ENCODE results near the gene XPOT. TPM values are rescaled to one million over a fixed set of nuclear protein-coding genes. Genes with fewer than 3 reads are reported as not detected.

XPOT gene
- total and polyA plus RNA-seq, 2 experiments from 2014 or later: 42.7 to 66.1 TPM

- no peaks in the 10 kb centered on the region for H3K9me3 ChIP-seq (ENCODE audit: low read depth)
- no peak overlapping the region for H3K27ac ChIP-seq
- peaks cover 45% of the 10 kb centered on the region for H3K79me2 ChIP-seq
- H3K36me3 ChIP-seq (replicated peaks; ENCODE audit: insufficient read depth, low read depth): peaks cover 4% of the 10 kb centered on the region
- H3K4me2 ChIP-seq: no peak overlapping the region
- H4K20me1 ChIP-seq (ENCODE audit: insufficient read depth, poor library complexity, severe bottlenecking): peaks cover 13% of the 10 kb centered on the region
- H3K9me2 ChIP-seq (replicated peaks; ENCODE audit: insufficient read depth): no peaks in the 10 kb centered on the region
- H3K4me3 ChIP-seq: no peak overlapping the region
- DNase-seq (ENCODE audit: low spot score): no peak
- no peak for TF ChIP-seq CTCF (IDR thresholded peaks at IDR 0.05; ENCODE audit: poor library complexity)
- no peak for TF ChIP-seq EZH2phosphoT487 (IDR thresholded peaks at IDR 0.05; ENCODE audit: low read depth, severe bottlenecking, unreplicated experiment)
- TF ChIP-seq EZH2 (IDR thresholded peaks at IDR 0.05; ENCODE audit: borderline replicate concordance): no peak
- H3K27me3 ChIP-seq: no peaks in the 10 kb centered on the region
- no peak overlapping the region for H2AFZ ChIP-seq
- no peaks in the 10 kb centered on the region for H3K4me1 ChIP-seq (ENCODE audit: insufficient read depth)
- 86% methylated on average over 2 of the region's 2 CpGs for WGBS (ENCODE audit: low lambda C conversion rate, missing lambda C conversion rate)
Measured at GRCh38 chr12:64412459-64412858, 8.3 kb downstream of the XPOT start.

- 100% methylated on average over 2 of the region's 2 CpGs for WGBS (ENCODE audit: low lambda C conversion rate, missing lambda C conversion rate)
Measured at GRCh38 chr12:64413884-64414283, 9.7 kb downstream of the XPOT start.

GRCh38 chr12:64418209-64418608 lies 14.0 kb downstream of the XPOT start:
- no peak for DNase-seq (ENCODE audit: low spot score)
- H3K27me3 ChIP-seq: no peaks in the 10 kb centered on the region
- no peaks in the 10 kb centered on the region for H4K20me1 ChIP-seq (ENCODE audit: insufficient read depth, poor library complexity, severe bottlenecking)
- H3K4me3 ChIP-seq: no peak overlapping the region
- no peaks in the 10 kb centered on the region for H3K36me3 ChIP-seq (replicated peaks; ENCODE audit: insufficient read depth, low read depth)
- no peaks in the 10 kb centered on the region for H3K9me2 ChIP-seq (replicated peaks; ENCODE audit: insufficient read depth)
- no peak overlapping the region for H3K27ac ChIP-seq
- H3K9me3 ChIP-seq (ENCODE audit: low read depth): no peaks in the 10 kb centered on the region
- H3K4me1 ChIP-seq (ENCODE audit: insufficient read depth): no peaks in the 10 kb centered on the region
- TF ChIP-seq CTCF (IDR thresholded peaks at IDR 0.05; ENCODE audit: poor library complexity) (no peak), EZH2phosphoT487 (IDR thresholded peaks at IDR 0.05; ENCODE audit: low read depth, severe bottlenecking, unreplicated experiment) (no peak), EZH2 (IDR thresholded peaks at IDR 0.05; ENCODE audit: borderline replicate concordance) (no peak)
- no peak overlapping the region for H2AFZ ChIP-seq
- H3K79me2 ChIP-seq: peaks cover 7% of the 10 kb centered on the region
- no peak overlapping the region for H3K4me2 ChIP-seq

More at GRCh38 chr12:64413884-64414283, 9.7 kb downstream of the XPOT start:
- H3K4me3 ChIP-seq: no peak overlapping the region
- H3K4me2 ChIP-seq: no peak overlapping the region
- H3K79me2 ChIP-seq: peaks cover 31% of the 10 kb centered on the region
- peaks cover 4% of the 10 kb centered on the region for H3K36me3 ChIP-seq (replicated peaks; ENCODE audit: insufficient read depth, low read depth)
- H3K9me3 ChIP-seq (ENCODE audit: low read depth): no peaks in the 10 kb centered on the region
- no peaks in the 10 kb centered on the region for H3K27me3 ChIP-seq
- DNase-seq (ENCODE audit: low spot score): no peak
- peaks cover 3% of the 10 kb centered on the region for H4K20me1 ChIP-seq (ENCODE audit: insufficient read depth, poor library complexity, severe bottlenecking)
- no peaks in the 10 kb centered on the region for H3K9me2 ChIP-seq (replicated peaks; ENCODE audit: insufficient read depth)
- H3K27ac ChIP-seq: no peak overlapping the region
- H3K4me1 ChIP-seq (ENCODE audit: insufficient read depth): no peaks in the 10 kb centered on the region
- TF ChIP-seq CTCF (IDR thresholded peaks at IDR 0.05; ENCODE audit: poor library complexity): no peak
- TF ChIP-seq EZH2 (IDR thresholded peaks at IDR 0.05; ENCODE audit: borderline replicate concordance): no peak
- no peak for TF ChIP-seq EZH2phosphoT487 (IDR thresholded peaks at IDR 0.05; ENCODE audit: low read depth, severe bottlenecking, unreplicated experiment)
- H2AFZ ChIP-seq: no peak overlapping the region

GRCh38 chr12:64419696-64420095 lies 15.5 kb downstream of the XPOT start:
- TF ChIP-seq CTCF (IDR thresholded peaks at IDR 0.05; ENCODE audit: poor library complexity) (no peak), EZH2phosphoT487 (IDR thresholded peaks at IDR 0.05; ENCODE audit: low read depth, severe bottlenecking, unreplicated experiment) (no peak), EZH2 (IDR thresholded peaks at IDR 0.05; ENCODE audit: borderline replicate concordance) (no peak)
- WGBS (ENCODE audit: low lambda C conversion rate, missing lambda C conversion rate): 90% methylated on average over 3 of the region's 3 CpGs

More at GRCh38 chr12:64419696-64420095, 15.5 kb downstream of the XPOT start:
- no peaks in the 10 kb centered on the region for H3K27me3 ChIP-seq
- H3K4me3 ChIP-seq: no peak overlapping the region
- DNase-seq (ENCODE audit: low spot score): no peak
- no peaks in the 10 kb centered on the region for H3K36me3 ChIP-seq (replicated peaks; ENCODE audit: insufficient read depth, low read depth)
- no peaks in the 10 kb centered on the region for H4K20me1 ChIP-seq (ENCODE audit: insufficient read depth, poor library complexity, severe bottlenecking)
- no peaks in the 10 kb centered on the region for H3K9me2 ChIP-seq (replicated peaks; ENCODE audit: insufficient read depth)
- no peak overlapping the region for H3K4me2 ChIP-seq
- H3K9me3 ChIP-seq (ENCODE audit: low read depth): no peaks in the 10 kb centered on the region
- no peaks in the 10 kb centered on the region for H3K4me1 ChIP-seq (ENCODE audit: insufficient read depth)
- H2AFZ ChIP-seq: no peak overlapping the region
- H3K27ac ChIP-seq: no peak overlapping the region
- no peaks in the 10 kb centered on the region for H3K79me2 ChIP-seq
